ENCODE measurements around the gene CEP128. TPM values are rescaled to one million over a fixed set of nuclear protein-coding genes. Genes with fewer than 3 reads are reported as not detected.
A peak's percentile ranks its signal among the peaks of the same experiment; 100 is the strongest.

The CEP128 gene
- total RNA-seq, 1 experiment from 2014 or later: 16.4 TPM

- Histone ChIP-seq H3K4me1 (ENCODE audit: control insufficient read depth in 1 of 2, insufficient read depth in 2 of 2, low read length in 2 of 2) (peaks cover 9 to 11% of the 10 kb centered on the region in 2 experiments), H3K9me3 (ENCODE audit: control insufficient read depth in 1 of 2, insufficient read depth in 1 of 2, low read depth in 1 of 2, low read length in 2 of 2) (no peaks in the 10 kb centered on the region), H3K4me2 (ENCODE audit: low read length) (no peak overlapping the region), H3K36me3 (ENCODE audit: control insufficient read depth in 1 of 2, insufficient read depth in 2 of 2, low read length in 2 of 2) (no peaks in the 10 kb centered on the region), H3K79me2 (ENCODE audit: insufficient read depth, low read length) (no peaks in the 10 kb centered on the region), H2AFZ (ENCODE audit: low read depth, low read length, poor library complexity, severe bottlenecking) (no peak overlapping the region), H3K27ac (ENCODE audit: low read depth, low read length) (no peak overlapping the region), H3K9me2 (ENCODE audit: insufficient read depth) (no peaks in the 10 kb centered on the region), H3K27me3 (ENCODE audit: insufficient read depth, low read length) (no peaks in the 10 kb centered on the region), H4K20me1 (ENCODE audit: insufficient read depth) (no peaks in the 10 kb centered on the region), H3K4me3 (replicated peaks in 1 of 2; ENCODE audit: low read depth in 1 of 2, low read length in 2 of 2) (no peak overlapping the region), H3K9ac (ENCODE audit: low read length) (no peak overlapping the region)
- ChIA-PET POLR2A (no interaction called here), RAD21 (ENCODE audit: low non-redundant PET in 1 of 2, low total read pairs in 2 of 2, uncharacterized antibody in 2 of 2, unreplicated experiment in 2 of 2) (no interaction called here), CTCF (interaction anchor here (0.6 to 1.7 kb wide), 6 partner anchors 10 to 583 kb away, joined by 3 to 8 read pairs (median 3); no protein-coding TSS in a partner anchor)
- intact Hi-C loops (cut with micrococcal nuclease): loop anchor here (5.0 kb wide), 1 partner anchor 375 kb away; the partner anchor contains the start of gene DIO2
- BruUV-seq (replicated peaks): no TSS peak
- ATAC-seq (peak; percentile 78), DNase-seq (ENCODE audit: low read depth, low spot score) (peak; percentile 21)
- no peak for TF ChIP-seq EGR1 (IDR thresholded peaks at IDR 0.05; ENCODE audit: low read depth)
- TF ChIP-seq CTCF (IDR thresholded peaks at IDR 0.05 in 2 of 3, conservative IDR thresholded peaks at IDR 0.05 in 1 of 3; ENCODE audit: borderline replicate concordance in 1 of 3, insufficient read depth in 1 of 3, low read depth in 2 of 3, low read length in 2 of 3): peak in 2 of 3 experiments; percentile 60 to 69; a peak in 4 of 6 replicates
- TF ChIP-seq RAD21 (IDR thresholded peaks at IDR 0.05; ENCODE audit: low read depth): peak; percentile 34; the same call in 1 of the 2 replicates
Measured at GRCh38 chr14:80587096-80587724, 354.3 kb downstream of the CEP128 start.

- Histone ChIP-seq H3K4me3 (replicated peaks in 1 of 2; ENCODE audit: low read depth in 1 of 2, low read length in 2 of 2) (no peak overlapping the region), H3K27me3 (ENCODE audit: insufficient read depth, low read length) (no peaks in the 10 kb centered on the region), H3K79me2 (ENCODE audit: insufficient read depth, low read length) (no peaks in the 10 kb centered on the region), H2AFZ (ENCODE audit: low read depth, low read length, poor library complexity, severe bottlenecking) (no peak overlapping the region), H3K36me3 (ENCODE audit: control insufficient read depth in 1 of 2, insufficient read depth in 2 of 2, low read length in 2 of 2) (no peaks in the 10 kb centered on the region), H3K9me2 (ENCODE audit: insufficient read depth) (no peaks in the 10 kb centered on the region), H3K9ac (ENCODE audit: low read length) (no peak overlapping the region), H3K4me2 (ENCODE audit: low read length) (no peak overlapping the region), H3K27ac (ENCODE audit: low read depth, low read length) (no peak overlapping the region), H3K4me1 (ENCODE audit: control insufficient read depth in 1 of 2, insufficient read depth in 2 of 2, low read length in 2 of 2) (peaks cover 9 to 11% of the 10 kb centered on the region in 2 experiments), H4K20me1 (ENCODE audit: insufficient read depth) (no peaks in the 10 kb centered on the region), H3K9me3 (ENCODE audit: control insufficient read depth in 1 of 2, insufficient read depth in 1 of 2, low read depth in 1 of 2, low read length in 2 of 2) (no peaks in the 10 kb centered on the region)
- TF ChIP-seq RAD21 (IDR thresholded peaks at IDR 0.05; ENCODE audit: low read depth): no peak
- no peak for TF ChIP-seq SP1 (IDR thresholded peaks at IDR 0.05; ENCODE audit: low read depth)
- CTCF ChIA-PET: interaction anchor here (0.9 to 1.7 kb wide), 4 partner anchors 11 to 584 kb away, joined by 3 to 8 read pairs (median 4); no protein-coding TSS in a partner anchor
- RAD21 ChIA-PET (ENCODE audit: low non-redundant PET in 1 of 2, low total read pairs in 2 of 2, uncharacterized antibody in 2 of 2, unreplicated experiment in 2 of 2): interaction anchor here in 1 of 2 experiments (0.9 kb wide), 1 partner anchor 372 kb away, joined by 3 read pairs; no protein-coding TSS in a partner anchor
- DNase-seq (ENCODE audit: low read depth, low spot score) (no peak), ATAC-seq (no peak)
- POLR2A ChIA-PET: no interaction called here
- intact Hi-C loops (cut with micrococcal nuclease): loop anchor here (5.0 kb wide), 1 partner anchor 374 kb away; the partner anchor contains the start of gene DIO2
- BruUV-seq (replicated peaks): no TSS peak
Measured at GRCh38 chr14:80586131-80586530, 355.4 kb downstream of the CEP128 start.

All from HCT116 (cell line).